Measurements from ENCODE around the gene GTF3C1.
"Not testable (repeated sequence)": the region's sequence is repeated elsewhere in the genome, so short reads cannot be mapped to it uniquely, and the experiment has no call there.

GTF3C1 gene

DNA sequence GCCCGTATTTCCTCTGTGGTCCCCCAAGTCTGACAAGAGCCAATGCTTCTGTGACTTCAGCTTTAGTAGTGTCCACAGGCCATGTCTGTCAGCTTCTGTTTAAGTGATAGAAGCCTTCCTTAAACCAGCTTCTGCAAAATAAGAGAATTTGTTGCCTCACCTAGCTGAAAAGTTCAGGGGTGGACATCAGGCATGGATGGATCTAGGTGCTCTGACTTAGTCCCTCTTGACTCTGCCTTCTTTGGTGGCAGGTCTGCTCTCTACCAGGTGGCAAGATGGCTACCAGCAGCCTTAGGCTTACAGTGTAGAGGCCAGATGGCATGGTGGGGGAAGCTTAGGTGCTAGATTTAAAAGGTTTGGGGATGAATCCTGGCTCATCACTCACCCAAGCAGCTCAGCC, 33.9 kb upstream of the GTF3C1 start:
- H3K9me3 Mint-ChIP-seq: no peaks in the 10 kb centered on the region
- no peaks in the 10 kb centered on the region for H3K36me3 Mint-ChIP-seq (ENCODE audit: insufficient read depth)
- DNase-seq (ENCODE audit: low spot score in 2 of 2) (no peak), ATAC-seq (replicated peaks; ENCODE audit: extremely low read depth, poor library complexity, severe bottlenecking) (no peak)
- H3K4me1 Mint-ChIP-seq: no peaks in the 10 kb centered on the region
- H3K4me3 Mint-ChIP-seq: no peak overlapping the region
- no peak overlapping the region for H3K27ac Mint-ChIP-seq (ENCODE audit: low read depth)
- no peaks in the 10 kb centered on the region for H3K27me3 Mint-ChIP-seq

DNA sequence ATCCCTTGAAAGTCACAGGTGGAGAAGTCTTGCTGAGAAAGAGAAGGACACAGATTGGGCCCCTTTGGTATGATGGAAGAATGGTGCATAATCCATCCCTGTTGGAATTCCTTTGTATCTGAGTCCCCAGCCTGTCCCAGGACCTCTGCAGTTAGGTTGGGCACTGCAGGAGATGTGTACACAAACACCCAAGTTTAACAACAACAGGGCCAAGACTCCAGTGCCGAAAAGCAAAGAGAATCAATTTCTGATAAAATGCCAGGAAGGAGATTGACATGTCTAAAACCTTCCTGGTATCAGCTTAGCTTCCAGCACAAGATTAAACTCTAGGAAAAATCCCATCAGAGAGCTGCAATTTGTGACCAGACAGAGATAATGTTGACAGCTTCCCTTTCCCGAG, 33.2 kb upstream of the GTF3C1 start:
- Mint-ChIP-seq H3K9me3 (no peaks in the 10 kb centered on the region), H3K4me3 (no peak overlapping the region), H3K27me3 (no peaks in the 10 kb centered on the region), H3K36me3 (ENCODE audit: insufficient read depth) (no peaks in the 10 kb centered on the region), H3K27ac (ENCODE audit: low read depth) (no peak overlapping the region), H3K4me1 (no peaks in the 10 kb centered on the region)
- no peak for DNase-seq (ENCODE audit: low spot score in 2 of 2)
- no peak for ATAC-seq (replicated peaks; ENCODE audit: extremely low read depth, poor library complexity, severe bottlenecking)

DNA sequence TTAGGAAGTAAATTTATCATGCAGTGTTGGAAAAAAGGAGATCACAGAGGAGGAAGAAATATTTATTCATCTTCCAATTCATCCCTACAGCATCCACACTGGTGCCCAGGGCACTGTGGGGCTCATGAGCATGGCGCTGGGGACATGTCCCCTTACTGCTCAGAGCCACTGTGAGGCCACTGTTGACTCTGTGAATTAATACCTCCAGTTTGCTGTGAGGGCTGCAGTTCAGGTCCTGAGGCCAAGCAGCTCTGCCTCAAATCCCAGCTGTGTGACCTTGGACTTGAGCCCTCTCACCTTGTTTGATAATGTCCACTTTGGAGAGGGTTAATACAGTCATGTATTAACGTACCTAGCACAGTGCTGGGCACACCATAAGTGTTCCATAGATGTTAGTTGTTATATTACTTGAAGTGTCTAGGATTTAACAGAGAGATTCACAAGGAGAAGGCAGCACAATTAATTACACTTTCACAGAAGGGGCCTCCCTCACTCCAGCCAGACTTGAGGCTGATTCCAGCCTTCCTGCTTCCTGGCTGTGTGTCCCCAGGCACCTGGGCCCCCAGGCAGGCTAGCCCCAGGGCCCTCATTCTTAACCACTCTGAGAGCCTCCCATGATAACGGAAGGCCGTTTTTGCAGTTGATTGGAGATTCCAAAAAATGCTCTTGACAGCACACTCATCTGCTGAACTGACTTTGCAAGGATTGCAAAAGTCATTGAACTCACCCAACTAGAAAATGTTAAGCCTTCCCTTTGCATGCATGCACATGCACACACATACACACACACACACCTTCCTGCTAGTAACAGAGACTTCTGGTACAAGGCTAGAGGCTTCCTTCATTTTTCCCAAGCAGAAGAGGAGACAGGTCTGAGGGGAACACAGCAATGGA, 29.6 kb upstream of the GTF3C1 start:
- Mint-ChIP-seq H3K27ac (ENCODE audit: low read depth) (no peak overlapping the region), H3K4me1 (no peaks in the 10 kb centered on the region), H3K36me3 (ENCODE audit: insufficient read depth) (no peaks in the 10 kb centered on the region), H3K4me3 (no peak overlapping the region), H3K27me3 (no peaks in the 10 kb centered on the region), H3K9me3 (no peaks in the 10 kb centered on the region)
- no peak for DNase-seq (ENCODE audit: low spot score in 2 of 2)
- ATAC-seq (replicated peaks; ENCODE audit: extremely low read depth, poor library complexity, severe bottlenecking): no peak

DNA sequence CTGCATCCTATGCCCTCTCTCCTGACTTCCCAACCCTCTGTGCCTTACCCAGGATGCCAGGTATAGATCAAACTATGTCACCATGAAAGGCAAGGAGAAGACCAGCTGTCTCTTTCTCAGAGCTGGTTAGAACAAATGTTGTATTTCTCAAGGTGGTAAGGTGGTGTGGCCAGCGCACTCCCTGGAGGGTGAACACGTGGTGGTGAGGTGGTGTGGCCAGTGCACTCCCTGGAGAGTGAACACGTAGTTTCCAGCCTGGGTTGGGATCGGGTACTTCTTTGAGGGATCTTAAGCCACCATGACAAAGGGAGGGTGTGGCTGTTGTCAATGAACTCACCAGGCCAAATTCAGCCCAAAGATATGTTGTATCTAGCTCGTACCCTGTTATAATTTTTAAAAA, 27.0 kb upstream of the GTF3C1 start:
- H3K4me1 Mint-ChIP-seq: no peaks in the 10 kb centered on the region
- H3K9me3 Mint-ChIP-seq: no peaks in the 10 kb centered on the region
- ATAC-seq (replicated peaks; ENCODE audit: extremely low read depth, poor library complexity, severe bottlenecking): no peak

DNA sequence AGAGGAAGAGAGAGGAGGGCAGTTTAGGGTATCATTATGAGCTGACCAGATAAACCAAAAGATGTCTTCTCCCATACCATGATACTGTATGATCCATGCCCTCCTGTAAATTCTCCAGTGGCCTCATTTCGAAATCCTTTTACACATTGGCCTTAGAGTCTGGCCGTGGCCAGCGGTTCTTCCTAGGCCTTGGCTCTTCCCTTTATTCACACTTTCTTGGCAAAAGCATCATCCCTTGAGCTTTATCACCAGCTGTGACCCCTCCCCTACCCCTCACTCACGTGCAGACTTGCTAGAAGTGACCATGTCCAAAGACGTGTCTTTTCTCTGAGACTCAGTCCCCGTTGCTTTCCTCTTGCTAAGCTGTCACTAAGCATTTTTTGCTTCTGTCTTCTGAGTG, 23.0 kb upstream of the GTF3C1 start:
- Mint-ChIP-seq H3K9me3 (no peaks in the 10 kb centered on the region), H3K27me3 (no peaks in the 10 kb centered on the region), H3K4me1 (no peaks in the 10 kb centered on the region), H3K27ac (ENCODE audit: low read depth) (no peak overlapping the region), H3K36me3 (ENCODE audit: insufficient read depth) (peaks cover 2% of the 10 kb centered on the region), H3K4me3 (no peak overlapping the region)
- DNase-seq (ENCODE audit: low spot score in 2 of 2) (no peak), ATAC-seq (replicated peaks; ENCODE audit: extremely low read depth, poor library complexity, severe bottlenecking) (no peak)

More for the DNA sequence above, 27.0 kb upstream of the GTF3C1 start:
- Mint-ChIP-seq H3K36me3 (ENCODE audit: insufficient read depth) (peaks cover 2% of the 10 kb centered on the region), H3K27ac (ENCODE audit: low read depth) (no peak overlapping the region), H3K27me3 (no peaks in the 10 kb centered on the region), H3K4me3 (no peak overlapping the region)
- DNase-seq (ENCODE audit: low spot score in 2 of 2): no peak

DNA sequence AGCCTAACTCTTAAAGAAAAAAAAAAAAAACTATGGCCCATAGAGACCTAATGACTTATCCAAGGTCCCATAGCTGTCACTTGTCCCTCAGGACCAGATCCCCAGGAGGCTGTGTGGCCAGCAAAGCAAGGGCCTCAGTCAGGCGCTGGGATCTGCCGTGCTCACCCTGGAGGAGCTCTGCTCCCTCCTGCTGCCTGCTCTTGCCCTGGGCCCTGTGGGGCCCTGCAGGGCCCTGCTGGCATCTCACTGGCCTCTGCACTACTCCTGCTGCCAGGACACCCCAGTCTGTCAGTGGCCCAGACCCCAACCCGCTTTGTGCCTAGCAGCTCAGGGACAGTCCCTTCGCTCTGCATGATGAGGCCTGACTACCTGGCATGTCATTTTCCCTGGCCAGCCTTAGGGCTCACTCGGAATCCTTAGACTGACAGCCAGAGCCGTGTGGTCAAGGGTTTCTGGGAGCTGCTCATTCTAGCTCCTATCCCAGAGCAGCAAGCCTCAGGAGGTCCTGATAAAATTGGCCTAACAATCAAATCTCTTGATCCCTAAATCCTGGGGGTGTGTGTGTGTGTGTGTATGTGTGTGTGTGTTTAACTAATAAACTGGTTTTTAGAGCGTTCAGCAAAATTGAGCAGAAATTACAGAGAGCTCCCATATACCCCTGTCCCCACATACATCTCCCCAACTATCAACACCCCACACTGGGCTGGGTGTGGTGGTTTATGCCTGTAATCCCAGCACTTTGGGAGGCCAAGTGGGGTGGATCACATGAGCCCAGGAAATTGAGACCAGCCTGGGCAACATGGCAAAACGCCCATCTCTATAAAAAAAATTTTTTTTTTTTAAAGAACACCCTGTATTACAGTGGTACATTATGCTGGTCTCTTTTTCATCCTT, 22.0 kb upstream of the GTF3C1 start:
- H3K4me3 Mint-ChIP-seq: no peak overlapping the region
- H3K4me1 Mint-ChIP-seq: peaks cover 4% of the 10 kb centered on the region
- H3K27me3 Mint-ChIP-seq: no peaks in the 10 kb centered on the region
- no peak for ATAC-seq (replicated peaks; ENCODE audit: extremely low read depth, poor library complexity, severe bottlenecking)
- no peak overlapping the region for H3K27ac Mint-ChIP-seq (ENCODE audit: low read depth)
- peaks cover 2% of the 10 kb centered on the region for H3K36me3 Mint-ChIP-seq (ENCODE audit: insufficient read depth)
- no peak for DNase-seq (ENCODE audit: low spot score in 2 of 2)
- H3K9me3 Mint-ChIP-seq: no peaks in the 10 kb centered on the region

- not testable (repeated sequence) for H3K9me3 Mint-ChIP-seq; H3K27me3 Mint-ChIP-seq; ATAC-seq (replicated peaks; ENCODE audit: extremely low read depth, poor library complexity, severe bottlenecking); H3K27ac Mint-ChIP-seq (ENCODE audit: low read depth); H3K36me3 Mint-ChIP-seq (ENCODE audit: insufficient read depth); H3K4me3 Mint-ChIP-seq; DNase-seq (ENCODE audit: low spot score in 2 of 2); H3K4me1 Mint-ChIP-seq
Observed at GRCh38 chr16:27570986-27571385, 21.3 kb upstream of the GTF3C1 start.

GRCh38 chr16:27568077-27568476, 18.4 kb upstream of the GTF3C1 start:
- Mint-ChIP-seq H3K4me1 (peaks cover 10% of the 10 kb centered on the region), H3K27ac (ENCODE audit: low read depth) (no peak overlapping the region), H3K27me3 (no peaks in the 10 kb centered on the region), H3K9me3 (no peaks in the 10 kb centered on the region), H3K4me3 (no peak overlapping the region), H3K36me3 (ENCODE audit: insufficient read depth) (peaks cover 2% of the 10 kb centered on the region)
- ATAC-seq (replicated peaks; ENCODE audit: extremely low read depth, poor library complexity, severe bottlenecking): no peak
- DNase-seq (ENCODE audit: low spot score in 2 of 2): no peak

- no peak for ATAC-seq (replicated peaks; ENCODE audit: extremely low read depth, poor library complexity, severe bottlenecking)
- Mint-ChIP-seq H3K9me3 (no peaks in the 10 kb centered on the region), H3K4me3 (no peak overlapping the region)
Observed at GRCh38 chr16:27566417-27566816, 16.7 kb upstream of the GTF3C1 start.

DNA sequence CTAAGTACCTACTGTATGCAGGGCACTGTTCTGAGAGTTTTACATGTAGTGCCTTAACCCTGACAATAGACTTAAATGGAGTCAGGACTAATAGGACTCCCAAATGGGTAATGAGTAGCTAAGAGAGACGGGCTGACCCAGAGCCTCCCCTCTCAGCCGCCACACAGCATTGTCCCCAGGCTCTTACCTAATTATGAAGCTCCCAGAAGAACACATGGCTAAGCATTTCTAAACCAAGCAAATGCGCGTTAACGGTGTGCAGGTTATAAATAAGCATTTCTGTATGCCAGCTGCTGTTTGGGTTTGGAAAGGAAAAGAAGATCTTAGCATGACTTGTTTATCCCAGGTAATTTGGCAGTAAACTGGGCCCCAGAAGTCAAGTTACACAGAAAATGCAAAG, 14.5 kb upstream of the GTF3C1 start:
- Mint-ChIP-seq H3K27ac (ENCODE audit: low read depth) (no peak overlapping the region), H3K4me3 (no peak overlapping the region), H3K4me1 (peaks cover 14% of the 10 kb centered on the region), H3K36me3 (ENCODE audit: insufficient read depth) (peaks cover 3% of the 10 kb centered on the region), H3K9me3 (no peaks in the 10 kb centered on the region), H3K27me3 (no peaks in the 10 kb centered on the region)
- DNase-seq (ENCODE audit: low spot score in 2 of 2) (no peak), ATAC-seq (replicated peaks; ENCODE audit: extremely low read depth, poor library complexity, severe bottlenecking) (no peak)

More at GRCh38 chr16:27566417-27566816, 16.7 kb upstream of the GTF3C1 start:
- no peak for DNase-seq (ENCODE audit: low spot score in 2 of 2)
- Mint-ChIP-seq H3K27me3 (no peaks in the 10 kb centered on the region), H3K27ac (ENCODE audit: low read depth) (no peak overlapping the region), H3K36me3 (ENCODE audit: insufficient read depth) (no peaks in the 10 kb centered on the region), H3K4me1 (peaks cover 14% of the 10 kb centered on the region)

DNA sequence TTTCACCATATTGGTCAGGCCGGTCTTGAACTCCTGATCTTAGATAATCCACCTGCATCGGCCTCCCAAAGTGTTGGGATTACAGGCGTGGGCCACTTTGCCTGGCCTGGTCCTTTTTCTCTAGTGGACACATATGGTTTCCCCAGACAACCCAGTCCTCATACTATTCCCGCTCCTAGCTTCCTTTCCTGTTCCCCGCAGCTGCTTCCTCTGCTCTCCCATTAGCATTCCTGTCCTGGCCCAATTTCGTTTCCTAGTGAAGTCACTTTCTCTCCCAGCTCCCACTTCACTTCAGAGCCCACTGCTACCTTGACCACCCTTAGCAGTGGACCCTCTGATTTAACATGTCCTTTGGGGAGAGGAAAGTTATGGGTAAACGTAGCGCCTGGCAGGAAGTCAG, 11.5 kb upstream of the GTF3C1 start:
- peak overlapping the region; percentile 41 for H3K27ac Mint-ChIP-seq (ENCODE audit: low read depth)
- ATAC-seq (replicated peaks; ENCODE audit: extremely low read depth, poor library complexity, severe bottlenecking): no peak
- no peaks in the 10 kb centered on the region for H3K27me3 Mint-ChIP-seq

DNA sequence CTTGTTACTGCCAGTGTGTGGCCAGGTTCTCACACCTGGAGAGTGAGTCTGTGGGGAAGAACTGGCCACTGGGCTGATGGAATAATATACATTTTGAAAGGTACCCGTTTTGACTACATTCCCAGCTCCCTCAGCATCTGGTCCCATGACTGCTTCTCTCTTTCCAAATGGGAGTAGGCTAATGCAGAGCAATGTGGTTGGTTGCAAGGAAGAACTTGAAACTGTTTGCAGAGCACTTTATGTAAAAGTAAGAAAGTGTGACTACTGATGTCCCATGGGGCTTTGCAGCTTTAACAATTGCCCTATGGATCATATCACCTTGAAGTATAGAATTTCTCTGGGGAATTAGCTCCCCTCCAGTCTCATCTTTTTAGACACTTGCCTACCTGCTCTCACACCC, 9.2 kb upstream of the GTF3C1 start:
- Mint-ChIP-seq H3K36me3 (ENCODE audit: insufficient read depth) (peaks cover 3% of the 10 kb centered on the region), H3K27me3 (no peaks in the 10 kb centered on the region), H3K4me3 (no peak overlapping the region), H3K4me1 (peaks cover 12% of the 10 kb centered on the region), H3K9me3 (no peaks in the 10 kb centered on the region), H3K27ac (ENCODE audit: low read depth) (no peak overlapping the region)
- no peak for ATAC-seq (replicated peaks; ENCODE audit: extremely low read depth, poor library complexity, severe bottlenecking)
- no peak for DNase-seq (ENCODE audit: low spot score in 2 of 2)

More for the DNA sequence above, 11.5 kb upstream of the GTF3C1 start:
- Mint-ChIP-seq H3K9me3 (no peaks in the 10 kb centered on the region), H3K4me1 (peaks cover 12% of the 10 kb centered on the region), H3K36me3 (ENCODE audit: insufficient read depth) (peaks cover 3% of the 10 kb centered on the region), H3K4me3 (no peak overlapping the region)
- DNase-seq (ENCODE audit: low spot score in 2 of 2): no peak

DNA sequence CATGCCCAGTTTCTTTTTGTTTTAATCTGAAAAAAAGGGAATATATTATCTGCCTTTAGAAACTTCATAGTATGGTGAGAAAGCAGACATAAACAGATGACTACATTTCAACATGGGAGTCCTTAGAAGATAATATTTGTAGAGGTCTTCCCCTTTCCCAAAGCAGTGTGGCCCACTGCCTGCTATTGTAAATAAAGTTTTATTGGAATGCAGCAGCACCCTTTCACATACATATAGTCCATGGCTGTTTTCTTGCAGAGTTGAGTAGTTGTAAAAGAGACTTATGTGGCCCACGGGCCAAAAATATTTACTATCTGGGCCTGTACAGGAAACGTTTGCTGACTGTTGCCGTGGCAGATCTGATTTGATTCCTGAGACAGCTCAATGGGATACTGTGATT, 8.7 kb upstream of the GTF3C1 start:
- no peaks in the 10 kb centered on the region for H3K27me3 Mint-ChIP-seq
- peaks cover 3% of the 10 kb centered on the region for H3K36me3 Mint-ChIP-seq (ENCODE audit: insufficient read depth)
- ATAC-seq (replicated peaks; ENCODE audit: extremely low read depth, poor library complexity, severe bottlenecking): no peak
- H3K4me1 Mint-ChIP-seq: peaks cover 12% of the 10 kb centered on the region
- H3K27ac Mint-ChIP-seq (ENCODE audit: low read depth): no peak overlapping the region
- no peak overlapping the region for H3K4me3 Mint-ChIP-seq
- DNase-seq (ENCODE audit: low spot score in 2 of 2): no peak
- H3K9me3 Mint-ChIP-seq: no peaks in the 10 kb centered on the region
